ENCODE data around the gene SRSF3.

Gene SRSF3

DNA sequence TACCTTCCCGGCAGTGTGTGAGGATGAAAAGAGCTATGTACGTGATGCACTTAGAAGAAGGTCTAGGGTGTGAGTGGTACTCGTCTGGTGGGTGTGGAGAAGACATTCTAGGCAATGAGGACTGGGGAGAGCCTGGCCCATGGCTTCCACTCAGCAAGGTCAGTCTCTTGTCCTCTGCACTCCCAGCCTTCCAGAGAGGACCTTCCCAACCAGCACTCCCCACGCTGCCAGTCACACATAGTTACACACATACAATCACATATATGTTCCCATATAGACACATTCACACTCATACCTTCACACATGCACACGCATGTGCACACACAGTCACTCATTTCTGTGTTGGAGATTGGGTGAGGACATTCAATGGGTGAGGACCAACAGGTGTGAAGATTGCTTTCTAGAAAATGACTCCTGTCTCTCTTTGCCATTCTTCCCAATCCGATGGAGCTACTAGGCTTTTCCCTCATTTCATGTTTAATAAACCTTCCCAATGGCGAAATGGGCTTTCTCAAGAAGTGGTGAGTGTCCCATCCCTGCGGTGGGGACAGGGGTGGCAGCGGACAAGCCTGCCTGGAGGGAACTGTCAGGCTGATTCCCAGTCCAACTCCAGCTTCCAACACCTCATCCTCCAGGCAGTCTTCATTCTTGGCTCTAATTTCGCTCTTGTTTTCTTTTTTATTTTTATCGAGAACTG is 30.4 kb downstream of the SRSF3 start:
- DNase-seq = no peak

DNA sequence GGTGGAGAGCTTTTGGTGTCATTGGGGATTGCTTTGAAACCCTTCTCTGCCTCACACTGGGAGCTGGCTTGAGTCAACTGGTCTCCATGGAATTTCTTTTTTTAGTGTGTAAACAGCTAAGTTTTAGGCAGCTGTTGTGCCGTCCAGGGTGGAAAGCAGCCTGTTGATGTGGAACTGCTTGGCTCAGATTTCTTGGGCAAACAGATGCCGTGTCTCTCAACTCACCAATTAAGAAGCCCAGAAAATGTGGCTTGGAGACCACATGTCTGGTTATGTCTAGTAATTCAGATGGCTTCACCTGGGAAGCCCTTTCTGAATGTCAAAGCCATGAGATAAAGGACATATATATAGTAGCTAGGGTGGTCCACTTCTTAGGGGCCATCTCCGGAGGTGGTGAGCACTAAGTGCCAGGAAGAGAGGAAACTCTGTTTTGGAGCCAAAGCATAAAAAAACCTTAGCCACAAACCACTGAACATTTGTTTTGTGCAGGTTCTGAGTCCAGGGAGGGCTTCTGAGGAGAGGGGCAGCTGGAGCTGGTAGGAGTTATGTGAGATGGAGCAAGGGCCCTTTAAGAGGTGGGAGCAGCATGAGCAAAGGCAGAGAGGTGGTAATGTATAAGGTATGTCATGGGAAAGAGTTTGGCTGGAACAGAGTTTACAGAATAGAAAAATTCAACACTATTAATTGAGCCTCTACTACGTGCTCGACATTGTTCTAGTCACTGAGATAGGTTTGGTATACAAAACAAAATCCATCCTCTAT is 31.2 kb downstream of the SRSF3 start:
- peak; percentile 82 for DNase-seq

DNA sequence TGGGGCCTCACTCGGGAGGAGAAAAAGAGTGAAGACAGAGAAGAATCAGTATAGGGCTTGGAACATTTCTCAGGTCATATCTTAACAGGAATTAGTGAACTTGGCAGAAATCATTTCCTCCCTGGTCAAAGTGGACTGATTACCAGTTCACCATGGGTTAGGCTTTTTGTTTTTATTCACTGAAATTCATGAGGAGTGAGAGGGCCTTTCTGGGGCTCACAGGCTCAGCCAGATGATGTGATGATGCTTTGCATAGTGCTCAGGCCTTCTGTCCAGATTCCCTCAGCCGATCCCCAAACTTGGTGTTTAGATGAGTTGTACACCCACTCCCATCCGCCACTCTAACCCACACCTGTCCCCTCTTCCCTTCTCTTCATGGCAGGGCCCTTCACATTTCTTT is 32.5 kb downstream of the SRSF3 start:
- DNase-seq = no peak

DNA sequence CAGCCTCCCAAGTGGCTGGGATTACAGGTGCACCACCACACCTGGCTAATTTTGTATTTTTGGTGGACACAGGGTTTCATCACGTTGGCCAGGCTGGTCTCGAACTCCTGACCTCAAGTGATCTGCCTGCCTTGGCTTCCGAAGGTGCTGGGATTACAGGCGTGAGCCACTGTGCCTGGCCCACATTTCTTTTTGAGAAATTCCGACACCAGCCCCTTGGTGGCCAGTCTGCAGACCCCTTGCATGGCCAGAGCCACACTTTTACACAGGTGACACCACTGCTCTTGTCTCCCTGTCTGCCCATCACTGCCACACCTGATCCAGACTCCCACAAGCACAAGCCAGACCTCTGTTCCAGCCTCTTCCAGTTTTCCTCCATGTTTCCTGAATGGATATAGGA is 33.0 kb downstream of the SRSF3 start:
- DNase-seq = no peak

DNA sequence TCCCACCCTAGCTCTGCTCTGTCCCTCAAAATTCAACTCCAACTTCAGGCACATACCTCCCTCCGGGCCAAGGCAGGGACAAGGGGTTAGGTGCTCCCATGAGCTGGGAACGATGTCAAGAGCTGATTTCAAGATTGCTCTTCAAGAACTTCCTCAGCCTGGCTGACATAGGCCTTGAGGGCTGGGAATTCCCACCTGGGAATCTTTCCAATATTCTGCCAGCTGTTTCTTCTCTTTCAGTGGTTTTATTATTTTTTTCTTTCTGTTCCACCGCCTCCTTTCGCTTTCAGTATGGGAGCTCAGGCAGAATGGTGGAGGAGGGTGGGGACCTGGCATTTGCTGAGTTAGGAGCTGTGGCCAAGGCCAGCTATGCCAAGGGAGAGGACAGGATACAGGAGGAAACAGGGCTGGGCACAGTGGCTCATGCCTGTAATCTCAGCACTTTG is 33.7 kb downstream of the SRSF3 start:
- peak; percentile 69 for DNase-seq

DNA sequence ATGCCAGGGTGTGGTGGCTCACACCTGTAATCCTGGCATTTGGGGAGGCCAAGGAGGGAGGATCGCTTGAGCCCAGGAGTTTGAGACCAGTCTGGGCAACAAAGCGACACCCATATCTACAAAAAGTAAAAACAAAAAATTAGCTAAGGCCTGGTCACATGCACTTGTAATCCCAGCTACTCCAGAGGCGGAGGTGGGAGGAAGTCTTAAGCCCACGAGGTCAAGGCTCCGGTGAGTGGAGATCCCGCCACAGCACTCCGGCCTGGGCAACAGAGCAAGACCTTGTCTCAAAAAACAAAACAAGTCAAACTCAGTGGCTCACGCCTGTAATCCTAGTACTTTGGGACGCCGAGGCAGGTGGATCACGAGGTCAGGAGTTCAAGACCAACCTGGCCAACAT is 35.6 kb downstream of the SRSF3 start:
- no peak for DNase-seq

DNA sequence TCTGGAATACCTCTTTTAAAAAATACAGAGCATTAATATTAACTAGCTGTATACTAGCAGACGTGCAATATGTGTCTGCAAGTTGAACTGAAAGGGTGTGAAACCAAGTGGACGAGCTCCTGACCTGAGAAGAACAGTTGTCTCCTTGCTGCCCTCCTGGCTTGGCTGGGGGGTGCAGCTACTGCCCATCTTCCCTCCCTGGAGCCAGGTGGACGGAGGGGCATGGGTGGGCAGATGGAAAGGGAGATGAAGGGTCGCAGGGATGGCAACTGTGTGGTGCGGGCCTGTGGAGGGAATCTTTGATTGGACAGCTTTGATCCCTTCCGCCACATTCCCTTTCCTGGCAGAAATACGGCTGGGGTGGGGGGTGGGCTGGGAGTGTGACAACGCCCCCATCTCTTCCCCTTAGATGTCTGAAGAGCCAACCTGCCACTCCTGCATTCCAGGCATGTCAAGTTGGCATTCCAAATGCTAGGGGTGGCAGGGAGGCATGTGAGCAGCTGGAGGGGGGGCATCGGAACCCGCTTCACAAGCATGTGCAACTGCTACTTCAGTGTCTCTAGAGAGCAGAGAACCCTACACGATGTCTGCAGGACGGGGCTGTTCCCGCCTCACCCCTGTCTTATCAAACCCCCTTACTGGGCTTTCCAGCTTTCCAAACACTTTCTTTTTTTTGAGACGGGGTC is 37.3 kb downstream of the SRSF3 start:
- DNase-seq = no peak

DNA sequence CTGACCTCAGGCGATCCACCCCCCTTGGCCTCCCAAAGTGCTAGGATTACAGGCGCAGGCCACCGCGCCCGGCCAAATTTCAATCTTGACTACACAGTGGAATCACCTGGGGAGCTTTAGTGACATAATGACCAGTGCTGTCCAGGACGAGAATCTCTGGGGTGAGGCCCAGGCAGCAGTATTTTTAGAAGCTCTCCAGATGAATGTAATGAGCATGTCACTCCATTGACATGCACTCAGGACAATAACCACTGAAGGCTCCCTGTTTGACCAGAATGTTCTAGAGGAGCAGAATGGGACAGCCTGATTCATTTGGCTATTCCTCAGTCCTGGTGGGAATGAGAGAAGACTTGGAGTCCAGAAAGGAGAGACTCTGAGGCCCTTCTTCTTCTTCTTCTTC is 39.2 kb downstream of the SRSF3 start:
- no peak for DNase-seq

DNA sequence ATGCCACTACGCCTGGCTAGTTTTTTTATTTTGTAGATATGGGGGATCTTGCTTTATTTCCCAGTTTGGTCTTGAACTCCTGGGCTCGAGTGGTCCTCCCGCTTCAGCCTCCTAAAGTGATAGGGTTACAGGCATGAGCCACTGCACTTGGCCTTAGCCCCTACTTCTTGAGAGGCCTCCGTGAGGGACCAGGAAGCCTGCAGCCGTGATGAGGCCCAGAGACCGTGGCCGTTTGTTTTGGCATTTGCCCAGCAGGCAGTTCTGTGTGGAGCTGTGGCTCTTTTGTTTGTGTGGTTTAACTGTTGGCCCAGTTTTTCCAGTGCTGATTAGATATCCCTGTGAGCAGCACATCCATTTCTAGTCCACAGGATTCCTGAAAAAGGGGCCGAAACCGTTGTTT is 39.8 kb downstream of the SRSF3 start:
- peak; percentile 90 for DNase-seq

DNA sequence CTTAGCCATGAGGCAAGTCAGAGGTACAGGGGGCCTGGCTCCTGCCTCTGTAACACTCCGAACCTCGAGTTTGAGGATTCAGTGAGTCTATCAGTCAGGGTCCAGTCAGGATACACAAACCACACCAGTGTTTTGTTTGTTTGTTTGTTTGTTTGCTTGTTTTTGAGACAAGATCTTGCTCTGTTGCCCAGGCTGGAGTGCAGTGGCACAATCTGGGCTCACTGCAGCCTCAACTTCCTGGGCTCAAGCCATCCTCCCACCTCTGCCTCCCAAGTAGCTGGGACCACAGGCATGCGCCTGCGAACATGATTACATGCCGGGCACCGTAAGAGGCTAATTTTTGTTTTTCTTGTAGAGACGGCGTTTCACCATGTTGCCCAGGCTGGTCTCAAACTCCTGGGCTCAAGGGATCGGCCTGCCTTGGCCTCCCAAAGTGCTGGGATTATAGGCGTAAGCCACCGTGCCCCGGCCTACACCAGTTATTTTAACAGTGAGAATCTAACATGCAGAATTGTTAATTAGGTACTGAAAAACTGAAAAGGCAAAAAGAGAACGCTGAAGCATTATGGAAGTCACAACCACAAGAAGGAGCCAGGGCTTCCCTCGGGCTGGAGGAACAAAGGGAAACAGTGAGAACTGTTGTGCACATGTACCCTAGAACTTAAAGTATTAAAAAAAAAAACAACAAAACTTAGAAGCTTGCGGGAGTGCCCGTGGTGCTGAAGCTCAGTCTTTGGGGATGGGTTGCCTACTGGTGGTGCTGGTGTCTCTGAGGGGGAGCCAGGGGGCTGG is 40.4 kb downstream of the SRSF3 start:
- DNase-seq = no peak

DNA sequence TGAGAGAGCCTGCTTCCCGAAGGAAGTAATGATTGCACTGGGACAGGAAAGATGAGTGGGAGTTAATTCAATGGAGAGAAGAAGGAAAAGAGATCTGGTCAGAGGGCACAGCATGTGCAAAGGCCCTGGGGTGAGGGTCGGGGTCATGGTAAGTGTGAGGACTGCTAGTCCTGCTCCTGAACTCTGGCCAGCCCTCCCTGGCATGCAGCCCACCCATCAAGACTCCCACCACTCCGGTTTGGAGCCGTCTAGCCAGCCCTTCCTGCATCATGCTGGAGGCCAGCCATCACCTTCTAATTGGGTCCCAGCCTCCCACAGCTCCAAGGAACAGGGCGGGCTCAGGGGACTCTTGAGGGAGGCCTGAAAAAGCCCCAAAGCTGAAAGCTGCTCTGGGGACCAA is 42.1 kb downstream of the SRSF3 start:
- DNase-seq = no peak

DNA sequence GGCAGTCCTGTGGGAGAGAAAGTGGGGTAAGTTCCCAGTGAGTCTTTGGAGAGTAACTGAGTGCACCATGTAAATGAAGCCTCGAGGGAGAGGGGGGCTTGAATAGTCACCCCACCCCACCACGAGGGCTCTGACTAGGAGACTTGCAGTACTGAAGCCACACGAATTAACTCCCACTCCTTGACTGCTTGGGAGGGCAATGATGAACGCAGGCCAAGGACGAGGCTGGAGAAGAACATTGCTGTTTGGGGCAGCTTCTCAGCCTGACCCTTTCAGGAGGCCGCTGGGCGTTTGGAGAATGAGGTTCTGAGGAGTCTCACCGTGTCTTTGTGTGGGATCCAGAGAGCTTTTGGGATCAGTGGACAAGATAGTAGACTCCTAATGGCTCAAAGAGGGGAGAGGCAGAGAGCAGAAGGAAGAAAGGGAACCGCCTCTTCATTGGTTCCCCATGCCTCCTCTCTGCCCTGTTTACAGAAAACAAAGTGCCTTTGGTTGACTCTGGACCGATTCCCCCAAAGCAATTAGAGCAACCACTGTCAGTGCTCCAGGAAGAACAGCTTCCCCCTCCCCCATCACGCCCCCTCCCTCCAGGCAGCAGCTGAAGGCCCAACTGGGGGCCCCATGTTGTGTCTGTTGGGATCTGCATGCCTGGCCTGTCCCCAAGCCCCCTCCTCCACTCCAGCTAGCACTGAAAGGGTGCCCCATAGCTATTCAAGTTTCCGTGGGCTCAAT is 42.7 kb downstream of the SRSF3 start:
- no peak for DNase-seq

DNA sequence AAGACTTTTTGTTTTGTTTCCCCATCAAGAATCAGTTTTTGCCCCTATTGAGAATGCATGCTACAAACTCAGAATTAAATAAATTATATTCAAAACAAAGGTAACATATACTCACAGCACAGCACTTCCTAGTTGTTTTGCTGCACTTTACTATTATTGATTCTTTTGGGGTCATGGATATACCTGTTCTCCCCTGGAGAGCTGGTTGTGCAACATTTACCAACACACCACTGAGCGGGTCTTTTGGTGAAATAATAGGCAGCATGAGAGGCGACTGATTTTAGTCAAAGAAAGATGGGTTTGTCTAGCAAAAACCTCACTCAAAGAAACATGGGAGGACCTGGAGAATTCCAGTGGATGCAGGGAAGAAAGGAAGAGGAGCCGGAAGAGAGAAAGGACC is 44.4 kb downstream of the SRSF3 start:
- DNase-seq = no peak

DNA sequence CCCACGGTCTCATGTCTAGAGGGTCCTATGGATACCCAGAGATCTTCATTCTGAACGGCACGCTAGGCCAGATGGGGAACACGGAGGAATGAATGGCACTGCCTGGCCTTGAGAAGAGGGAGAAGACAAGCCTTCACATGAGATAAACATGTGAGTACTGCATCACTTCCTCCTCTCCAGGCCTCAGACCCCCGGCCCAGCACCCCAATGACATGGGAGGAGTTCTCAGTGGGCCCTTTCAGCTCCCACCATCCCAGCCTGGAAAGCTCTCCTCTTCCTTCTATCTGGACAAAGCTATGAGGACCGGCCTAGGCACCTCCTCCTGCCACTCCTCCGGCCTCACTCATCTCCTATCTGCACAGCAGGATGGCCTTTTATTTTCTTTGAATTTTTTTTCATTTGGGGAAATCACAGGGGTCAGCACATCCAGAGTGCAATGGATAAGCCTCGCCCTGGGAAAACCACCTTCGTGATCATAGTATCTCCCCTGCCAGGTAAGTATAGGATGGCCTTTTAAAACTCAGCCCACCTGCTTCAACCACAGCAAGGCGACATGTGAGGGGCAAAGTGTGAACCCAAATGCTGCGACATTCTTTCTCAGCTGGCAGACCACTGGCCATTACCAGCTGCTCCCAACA is 45.1 kb downstream of the SRSF3 start:
- no peak for DNase-seq

DNA sequence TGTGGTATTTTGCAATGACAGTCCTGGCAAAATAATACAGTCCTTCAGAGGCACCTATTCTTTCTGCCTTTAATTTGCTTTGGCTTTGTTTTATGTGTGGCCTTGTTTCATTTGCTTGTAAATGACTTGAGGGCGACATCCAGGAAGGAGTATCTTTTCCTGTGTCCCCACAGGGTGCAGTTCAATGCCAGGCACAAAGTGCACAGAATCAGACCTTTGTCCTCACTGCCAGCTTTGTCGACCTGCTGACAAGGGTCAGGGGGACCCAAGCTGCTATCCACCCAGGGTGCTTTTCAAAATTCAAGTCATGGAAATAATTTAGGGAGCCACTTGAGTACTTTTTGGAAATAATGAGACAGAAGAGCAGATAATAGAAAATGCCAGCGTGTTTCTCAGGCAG is 47.4 kb downstream of the SRSF3 start:
- DNase-seq = no peak

DNA sequence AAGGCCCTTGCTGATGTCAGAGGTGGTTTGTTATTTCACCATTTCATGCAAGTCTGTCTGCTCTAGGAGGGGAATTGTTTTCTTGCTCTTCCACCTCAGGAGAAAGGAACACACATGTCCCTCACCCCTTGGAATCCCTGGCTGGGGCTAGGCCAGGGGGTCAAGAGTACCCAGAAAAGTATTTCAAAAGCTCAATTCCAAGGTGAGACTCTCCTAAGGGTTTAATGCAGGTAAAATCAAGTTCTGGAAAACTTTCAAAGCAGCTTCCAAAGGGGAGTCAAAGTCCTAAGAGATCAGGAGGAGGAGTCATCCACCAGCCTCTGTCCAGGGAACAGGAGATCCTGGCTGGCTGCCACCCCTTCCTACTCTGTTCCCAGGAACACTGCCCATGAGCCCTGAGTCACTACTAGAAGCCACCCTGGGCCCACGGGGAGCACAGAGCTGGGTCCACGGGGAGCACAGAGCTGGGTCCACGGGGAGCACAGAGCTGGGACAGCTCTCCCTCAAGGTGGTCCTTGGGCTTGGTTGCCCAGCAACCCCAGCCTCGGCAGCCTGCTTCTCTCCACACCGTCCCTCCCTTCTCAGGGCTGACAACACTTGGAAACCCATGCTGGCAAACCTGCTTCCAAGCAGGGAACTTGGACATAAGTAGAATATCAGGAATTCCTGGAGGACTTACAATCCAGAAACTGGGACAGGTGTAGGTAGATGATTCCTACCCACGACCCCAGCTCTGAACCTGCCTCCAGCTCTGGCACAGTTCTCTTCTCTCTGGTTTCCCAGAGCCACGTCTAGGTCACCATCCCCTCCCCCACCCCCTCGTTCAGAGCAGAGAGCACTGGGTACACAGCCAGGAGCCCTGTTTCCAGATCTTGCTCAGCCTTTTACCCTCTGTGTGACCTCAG is 49.0 kb downstream of the SRSF3 start:
- DNase-seq = peak; percentile 10

DNA sequence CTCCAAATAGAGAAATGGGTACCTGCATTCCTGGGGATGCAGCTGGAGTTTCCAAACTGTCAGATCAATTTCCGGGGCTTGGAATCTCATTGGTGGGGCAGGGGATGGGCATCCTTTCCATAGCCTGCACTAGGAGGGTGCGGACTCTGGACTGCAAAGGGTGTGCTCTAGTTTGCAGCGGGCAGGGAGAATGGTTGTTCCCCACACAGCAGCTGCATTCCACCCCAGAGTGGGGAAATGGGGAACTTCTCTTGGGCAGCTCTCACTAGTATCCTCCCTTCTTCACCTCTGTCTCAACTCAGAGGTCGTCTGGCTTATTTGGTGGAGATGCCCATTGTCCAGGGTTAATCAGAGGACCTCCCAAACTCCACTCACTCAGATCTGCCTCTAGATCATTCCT is 49.8 kb downstream of the SRSF3 start:
- DNase-seq = no peak

DNA sequence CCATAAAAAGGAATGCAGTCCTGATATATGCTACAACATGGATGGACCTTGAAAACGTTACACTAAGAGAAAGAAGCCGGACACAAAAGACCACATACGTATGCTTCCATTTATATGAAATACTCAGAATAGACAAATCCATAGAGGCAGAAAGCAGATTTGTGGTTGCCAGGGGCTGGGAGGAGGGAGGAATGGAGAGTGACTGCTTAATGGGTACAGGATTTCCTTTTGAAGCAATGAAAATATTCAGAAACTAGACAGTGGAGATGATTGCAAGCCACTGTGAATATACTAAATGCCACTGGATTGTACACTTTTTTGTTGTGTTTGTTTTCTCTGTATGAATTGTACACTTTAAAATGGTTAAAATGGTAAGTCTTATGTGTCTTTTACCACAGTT is 54.9 kb downstream of the SRSF3 start:
- DNase-seq = no peak

DNA sequence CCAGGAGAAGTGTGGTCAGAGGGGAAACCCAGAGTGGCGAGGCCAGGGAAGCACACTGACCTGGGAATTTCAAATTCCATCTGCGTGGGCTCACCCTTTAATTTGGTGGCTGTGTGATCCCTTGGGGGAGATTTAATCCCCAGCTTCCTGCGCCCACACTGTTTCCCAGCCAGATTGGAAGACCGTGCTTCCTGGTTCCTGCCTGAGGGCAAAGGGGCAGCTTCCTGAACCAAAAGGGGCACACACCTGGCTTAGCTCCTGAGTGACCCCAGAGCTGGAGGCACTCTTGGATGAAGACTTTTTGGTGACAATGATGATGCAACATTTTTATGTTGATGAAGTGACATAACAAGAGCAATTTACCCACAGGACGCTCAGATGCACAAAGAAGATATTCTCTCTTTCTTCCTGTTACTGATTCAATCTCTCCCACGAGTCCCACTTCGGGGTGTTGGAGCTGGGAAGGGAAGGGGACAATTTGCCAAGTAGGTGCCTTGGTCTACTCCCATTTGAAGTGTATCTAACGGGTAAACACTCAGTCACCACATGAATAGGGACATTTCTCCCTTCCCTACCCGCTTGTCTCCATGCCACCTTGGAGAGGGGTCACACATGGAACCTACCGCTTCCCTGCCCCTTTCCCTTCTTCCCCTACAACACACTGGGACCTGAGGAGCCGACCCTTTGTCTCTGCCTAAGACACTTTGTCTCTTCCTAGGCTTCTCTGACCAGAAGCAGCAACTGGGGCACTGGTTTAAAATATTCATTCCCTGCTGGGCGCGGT is 55.7 kb downstream of the SRSF3 start:
- DNase-seq = no peak

DNA sequence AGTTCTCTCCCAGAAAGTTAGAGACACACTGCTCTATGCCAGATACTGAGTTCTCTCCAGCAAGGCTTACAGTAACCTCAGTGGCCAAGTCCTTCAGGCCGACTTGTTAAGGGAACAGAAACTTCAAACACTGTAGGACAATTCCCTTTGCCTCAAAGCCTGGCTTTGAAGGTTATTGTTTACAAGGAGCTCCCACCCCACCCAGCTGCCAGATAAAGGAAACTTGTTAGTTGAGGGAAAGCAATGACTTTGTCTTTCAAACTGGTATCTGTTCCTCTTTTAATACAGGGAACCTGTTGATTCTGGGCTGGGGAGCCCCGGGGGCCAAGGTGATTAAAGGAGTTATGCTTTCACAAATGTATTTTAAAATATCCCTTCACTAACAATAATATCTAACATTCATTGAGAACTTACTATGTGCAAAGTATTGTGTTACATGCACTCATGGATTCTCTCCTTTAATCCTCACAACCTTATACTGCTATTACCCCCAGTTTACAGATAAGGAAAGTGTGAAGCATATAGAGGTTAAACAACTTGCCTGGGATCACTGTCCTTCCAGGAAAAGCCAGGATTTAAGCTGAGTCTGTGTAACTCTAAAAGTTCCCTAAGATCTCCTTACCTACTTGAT is 56.8 kb downstream of the SRSF3 start:
- DNase-seq = no peak

Data from NCI-H2029 (cell line).